Endothelial cell (in vitro differentiated cells): Measurements from ENCODE around the gene MYOF. TPM values are rescaled to one million over a fixed set of nuclear protein-coding genes. Genes with fewer than 3 reads are reported as not detected.
"Not testable (repeated sequence)": the region's sequence is repeated elsewhere in the genome, so short reads cannot be mapped to it uniquely, and the experiment has no call there.

ENCODE experiments used
- DNase-seq: peaks from one replicate; pipeline ENCODE4 v3.0.0; 2021; ENCODE audit warnings: low spot score
- H3K27ac Mint-ChIP-seq: one replicate; pipeline ENCODE4 v1.8.0; 2021; ENCODE audit warnings: mixed read lengths, inconsistent platforms; ENCODE audit not compliant: unreplicated experiment
- H3K27me3 Mint-ChIP-seq: one replicate; pipeline ENCODE4 v1.8.0; 2021; ENCODE audit warnings: mild to moderate bottlenecking, moderate library complexity, mixed read lengths, inconsistent platforms; ENCODE audit not compliant: unreplicated experiment
- H3K36me3 Mint-ChIP-seq: one replicate; pipeline ENCODE4 v1.8.0; 2021; ENCODE audit warnings: mild to moderate bottlenecking, low read depth, mixed read lengths, inconsistent platforms; ENCODE audit not compliant: unreplicated experiment
- H3K4me1 Mint-ChIP-seq: one replicate; pipeline ENCODE4 v1.8.0; 2021; ENCODE audit warnings: mild to moderate bottlenecking, mixed read lengths, inconsistent platforms; ENCODE audit not compliant: unreplicated experiment
- H3K4me3 Mint-ChIP-seq: one replicate; pipeline ENCODE4 v1.8.0; 2021; ENCODE audit warnings: mild to moderate bottlenecking, mixed read lengths, inconsistent platforms; ENCODE audit not compliant: unreplicated experiment
- H3K9me3 Mint-ChIP-seq: one replicate; pipeline ENCODE4 v1.8.0; 2021; ENCODE audit warnings: mixed read lengths, inconsistent platforms; ENCODE audit not compliant: unreplicated experiment
- CTCF ChIP-seq: fragments of 200-600 bp; sonication (generic); IDR thresholded peaks from one replicate; pipeline ENCODE4 v1.5.0; 2021; ENCODE audit warnings: antibody characterized with exemption; ENCODE audit not compliant: unreplicated experiment
- total RNA-seq: library from RNA; stranded (reverse); fragmentation: NEBNext Ultra II Directional; extraction: Animal tissue kit (Norgen Biotek cat#: 25700); gene quantifications from one replicate; pipeline ENCODE4 v1.2.1, GENCODE V29; 2021; ENCODE audit not compliant: unreplicated experiment

MYOF gene
- total RNA-seq, 1 donor from 2014 or later, result 12.4 TPM

- DNase-seq, result no peak
- Mint-ChIP-seq H3K27ac (no peak overlapping the region), H3K36me3 (no peaks in the 10 kb centered on the region), H3K9me3 (no peaks in the 10 kb centered on the region), H3K27me3 (peaks cover 5% of the 10 kb centered on the region), H3K4me3 (no peak overlapping the region), H3K4me1 (no peaks in the 10 kb centered on the region)
- no peak for TF ChIP-seq CTCF
These were observed 188.1 kb downstream of the MYOF start for GRCh38 chr10:93293999-93294398.

- no peak for TF ChIP-seq CTCF
- H3K4me3 Mint-ChIP-seq, result no peak overlapping the region
- no peak overlapping the region for H3K27ac Mint-ChIP-seq
- H3K4me1 Mint-ChIP-seq, result no peaks in the 10 kb centered on the region
- no peak for DNase-seq
- peaks cover 5% of the 10 kb centered on the region for H3K27me3 Mint-ChIP-seq
- H3K9me3 Mint-ChIP-seq, result no peaks in the 10 kb centered on the region
- H3K36me3 Mint-ChIP-seq, result no peaks in the 10 kb centered on the region
These were observed 191.3 kb downstream of the MYOF start for GRCh38 chr10:93290661-93291354.

GRCh38 chr10:93288679-93289634 lies 193.2 kb downstream of the MYOF start:
- no peaks in the 10 kb centered on the region for H3K9me3 Mint-ChIP-seq
- H3K36me3 Mint-ChIP-seq, result no peaks in the 10 kb centered on the region
- peak; percentile 65 for TF ChIP-seq CTCF
- no peaks in the 10 kb centered on the region for H3K4me1 Mint-ChIP-seq
- no peaks in the 10 kb centered on the region for H3K27me3 Mint-ChIP-seq
- DNase-seq, result peak; percentile 76
- no peak overlapping the region for H3K27ac Mint-ChIP-seq
- no peak overlapping the region for H3K4me3 Mint-ChIP-seq

- H3K27ac Mint-ChIP-seq, result no peak overlapping the region
- no peak overlapping the region for H3K4me3 Mint-ChIP-seq
- no peak for DNase-seq
- H3K36me3 Mint-ChIP-seq, result no peaks in the 10 kb centered on the region
- no peaks in the 10 kb centered on the region for H3K27me3 Mint-ChIP-seq
- no peaks in the 10 kb centered on the region for H3K9me3 Mint-ChIP-seq
- no peak for TF ChIP-seq CTCF
- no peaks in the 10 kb centered on the region for H3K4me1 Mint-ChIP-seq
These were observed 194.4 kb downstream of the MYOF start for GRCh38 chr10:93287775-93288174.

- H3K36me3 Mint-ChIP-seq, DNase-seq, H3K27ac Mint-ChIP-seq, H3K9me3 Mint-ChIP-seq, H3K27me3 Mint-ChIP-seq, H3K4me3 Mint-ChIP-seq, H3K4me1 Mint-ChIP-seq: not testable (repeated sequence)
These were observed 197.9 kb downstream of the MYOF start for GRCh38 chr10:93284246-93284645.
